ENCODE measurements around the gene IL1RAP.

IL1RAP gene

GRCh38 chr3:190497811-190498210, 16.1 kb upstream of the IL1RAP start:
- H3K4me3 ChIP-seq (ENCODE audit: low read depth, low read length): no peak overlapping the region
- TF ChIP-seq CTCF (IDR thresholded peaks at IDR 0.05; ENCODE audit: low read depth, low read length): no peak

GRCh38 chr3:190498293-190498692, 15.6 kb upstream of the IL1RAP start:
- no peak overlapping the region for H3K4me3 ChIP-seq (ENCODE audit: low read depth, low read length)
- TF ChIP-seq CTCF (IDR thresholded peaks at IDR 0.05; ENCODE audit: low read depth, low read length): no peak

GRCh38 chr3:190499122-190499521, 14.8 kb upstream of the IL1RAP start:
- TF ChIP-seq CTCF (IDR thresholded peaks at IDR 0.05; ENCODE audit: low read depth, low read length): no peak
- no peak overlapping the region for H3K4me3 ChIP-seq (ENCODE audit: low read depth, low read length)

GRCh38 chr3:190502946-190503345, 10.9 kb upstream of the IL1RAP start:
- no peak for TF ChIP-seq CTCF (IDR thresholded peaks at IDR 0.05; ENCODE audit: low read depth, low read length)
- H3K4me3 ChIP-seq (ENCODE audit: low read depth, low read length): no peak overlapping the region

- no peak for TF ChIP-seq CTCF (IDR thresholded peaks at IDR 0.05; ENCODE audit: low read depth, low read length)
Measured at GRCh38 chr3:190504354-190505125, 9.3 kb upstream of the IL1RAP start.

GRCh38 chr3:190505381-190506003, 8.4 kb upstream of the IL1RAP start:
- TF ChIP-seq CTCF (IDR thresholded peaks at IDR 0.05; ENCODE audit: low read depth, low read length): no peak
- no peak overlapping the region for H3K4me3 ChIP-seq (ENCODE audit: low read depth, low read length)

More at GRCh38 chr3:190504354-190505125, 9.3 kb upstream of the IL1RAP start:
- no peak overlapping the region for H3K4me3 ChIP-seq (ENCODE audit: low read depth, low read length)

GRCh38 chr3:190506271-190506670, 7.6 kb upstream of the IL1RAP start:
- TF ChIP-seq CTCF (IDR thresholded peaks at IDR 0.05; ENCODE audit: low read depth, low read length): no peak
- H3K4me3 ChIP-seq (ENCODE audit: low read depth, low read length): no peak overlapping the region

All from WI38 (cell line).